GM23338 (cell line): Measurements from ENCODE around the gene CENPA. TPM values are rescaled to one million over a fixed set of nuclear protein-coding genes. Genes with fewer than 3 reads are reported as not detected.

Experiments
- ATAC-seq: fragments of 200-7000 bp; cut with Tn5 transposase; 3 replicates; pipeline ENCODE4 v1.9.1; 2020
- DNase-seq: peaks from one replicate; pipeline ENCODE4 v3.0.0-alpha.2; 2015; ENCODE audit warnings: low spot score
- H2AFZ ChIP-seq: fragments of 200-600 bp; sonication (generic); 2 replicates; pipeline ENCODE4 v1.8.0; 2016; ENCODE audit warnings: antibody characterized with exemption, mild to moderate bottlenecking, moderate library complexity
- H3F3A ChIP-seq: fragments of 200-600 bp; sonication (generic); replicated peaks from 2 replicates; pipeline ENCODE4 v1.8.0; 2017; ENCODE audit warnings: antibody characterized with exemption, mixed run types, low read depth
- H3K27ac ChIP-seq: fragments of 200-600 bp; sonication (generic); 2 replicates; pipeline ENCODE4 v1.6.1; 2016; ENCODE audit warnings: low read depth
- H3K27me3 ChIP-seq: fragments of 200-600 bp; sonication (generic); 2 replicates; pipeline ENCODE4 v1.8.0; 2016; ENCODE audit warnings: mild to moderate bottlenecking, mixed run types, moderate library complexity; ENCODE audit not compliant: insufficient read depth
- H3K36me3 ChIP-seq: fragments of 200-600 bp; sonication (generic); 2 replicates; pipeline ENCODE4 v1.8.0; 2016; ENCODE audit warnings: mild to moderate bottlenecking; ENCODE audit not compliant: insufficient read depth
- H3K4me1 ChIP-seq: fragments of 200-600 bp; sonication (generic); 2 replicates; pipeline ENCODE4 v1.8.0; 2016; ENCODE audit warnings: mild to moderate bottlenecking, moderate library complexity; ENCODE audit not compliant: insufficient read depth
- H3K4me2 ChIP-seq: fragments of 200-600 bp; sonication (generic); 2 replicates; pipeline ENCODE4 v1.7.1; 2017; ENCODE audit warnings: mixed run types
- H3K4me3 ChIP-seq: fragments of 200-600 bp; sonication (generic); 2 replicates; pipeline ENCODE4 v1.6.1; 2016; ENCODE audit warnings: mixed run types
- H3K79me2 ChIP-seq: fragments of 200-600 bp; sonication (generic); replicated peaks from 2 replicates; pipeline ENCODE4 v1.8.0; 2017; ENCODE audit warnings: mild to moderate bottlenecking; ENCODE audit not compliant: insufficient read depth
- H3K9me2 ChIP-seq: fragments of 200-600 bp; sonication (generic); 2 replicates; pipeline ENCODE4 v1.8.0; 2017; ENCODE audit not compliant: insufficient read depth
- H4K20me1 ChIP-seq: fragments of 200-600 bp; sonication (generic); replicated peaks from 2 replicates; pipeline ENCODE4 v1.8.0; 2017; ENCODE audit warnings: mild to moderate bottlenecking; ENCODE audit not compliant: insufficient read depth
- H3K27ac Mint-ChIP-seq: 2 replicates; pipeline ENCODE4 v1.8.0; 2020; ENCODE audit warnings: inconsistent platforms, mild to moderate bottlenecking, moderate library complexity, mixed read lengths
- H3K27me3 Mint-ChIP-seq: 3 replicates; pipeline ENCODE4 v1.8.0; 2022; ENCODE audit warnings: low read depth, mild to moderate bottlenecking, moderate library complexity, mixed read lengths, inconsistent platforms; ENCODE audit not compliant: insufficient read depth, poor library complexity
- H3K36me3 Mint-ChIP-seq: 3 replicates; pipeline ENCODE4 v1.8.0; 2021; ENCODE audit warnings: low read depth, mild to moderate bottlenecking, inconsistent platforms, moderate library complexity, mixed read lengths
- H3K4me1 Mint-ChIP-seq: 3 replicates; pipeline ENCODE4 v1.8.0; 2020; ENCODE audit warnings: mild to moderate bottlenecking, inconsistent platforms, mixed read lengths
- H3K4me3 Mint-ChIP-seq: 3 replicates; pipeline ENCODE4 v1.8.0; 2021; ENCODE audit warnings: moderate library complexity, mild to moderate bottlenecking, inconsistent platforms, mixed read lengths
- H3K9me3 Mint-ChIP-seq: 3 replicates; pipeline ENCODE4 v1.8.0; 2020; ENCODE audit warnings: moderate library complexity, mild to moderate bottlenecking, inconsistent platforms, mixed read lengths
- CREB1 ChIP-seq: fragments of 250-450 bp; sonication (Bioruptor Pico); IDR thresholded peaks from 2 replicates; pipeline ENCODE4 v1.5.0; 2020; ENCODE audit warnings: low read depth, mild to moderate bottlenecking, moderate library complexity
- EZH2 ChIP-seq: fragments of 200-600 bp; sonication (generic); IDR thresholded peaks from one replicate; pipeline ENCODE4 v1.8.0; 2017; ENCODE audit warnings: antibody characterized with exemption, mild to moderate bottlenecking, low read depth; ENCODE audit not compliant: unreplicated experiment
- EZH2phosphoT487 ChIP-seq: fragments of 200-600 bp; sonication (generic); IDR thresholded peaks from one replicate; pipeline ENCODE4 v1.8.1; 2018; ENCODE audit warnings: antibody characterized with exemption; ENCODE audit not compliant: unreplicated experiment
- JUNB ChIP-seq: IDR thresholded peaks from one replicate; pipeline ENCODE4 v1.6.1; 2016; ENCODE audit warnings: antibody characterized with exemption; ENCODE audit not compliant: unreplicated experiment
- NANOG ChIP-seq: IDR thresholded peaks from 2 replicates; pipeline ENCODE4 v1.6.1; 2016; ENCODE audit warnings: antibody characterized with exemption, borderline replicate concordance
- POLR2AphosphoS5 ChIP-seq: IDR thresholded peaks from 2 replicates; pipeline ENCODE4 v1.6.1; 2016; ENCODE audit warnings: antibody characterized with exemption, low read depth
- STAT1 ChIP-seq: IDR thresholded peaks from one replicate; pipeline ENCODE4 v1.6.1; 2016; ENCODE audit warnings: antibody characterized with exemption; ENCODE audit not compliant: unreplicated experiment
- ZNF114 ChIP-seq: fragments of 250-450 bp; sonication (Bioruptor Pico); IDR thresholded peaks from 2 replicates; pipeline ENCODE4 v1.5.0; 2020; ENCODE audit warnings: mild to moderate bottlenecking, moderate library complexity
- ZNF331 ChIP-seq: fragments of 250-450 bp; sonication (Bioruptor Pico); IDR thresholded peaks from 2 replicates; pipeline ENCODE4 v1.5.0; 2020; ENCODE audit warnings: low read depth, mild to moderate bottlenecking, moderate library complexity
- polyA plus RNA-seq: library from polyadenylated mRNA; unstranded; fragments of >200 nt; fragmentation: Nextera tagmentation; extraction: Ambion mirVana; gene quantifications from 2 replicates; pipeline ENCODE4 v1.2.1, GENCODE V29; 2016
- total RNA-seq: library from RNA; depleted of rRNA; stranded (reverse); fragments of >200 nt; shearing (Covaris generic); gene quantifications from 2 replicates; pipeline ENCODE4 v1.2.3, GENCODE V29; 2014
- TF ChIP-seq, protein P1 (sequence below), 2 experiments: fragments of 200-600 bp in 1 of 2; sonication (generic) in 1 of 2; conservative IDR thresholded peaks; 2 replicates each; pipeline versions ENCODE4 v1.5.1 to v1.6.1; 2016 to 2017; ENCODE audit warnings: antibody characterized with exemption in 2 of 2, low read depth in 2 of 2, mild to moderate bottlenecking in 2 of 2, moderate library complexity in 1 of 2
- TF ChIP-seq, protein P2 (sequence below): IDR thresholded peaks from 2 replicates; pipeline ENCODE4 v1.6.1; 2016; ENCODE audit warnings: antibody characterized with exemption

CENPA gene
- total and polyA plus RNA-seq, 2 experiments from 2014 or later = 16.8 to 24.2 TPM

- no peak overlapping the region for H3K4me2 ChIP-seq
- H3K27me3 Mint-ChIP-seq = peaks cover 8% of the 10 kb centered on the region
- no peaks in the 10 kb centered on the region for H4K20me1 ChIP-seq
- TF ChIP-seq CREB1 (no peak), JUNB (no peak)
- TF ChIP-seq, protein P1, sequence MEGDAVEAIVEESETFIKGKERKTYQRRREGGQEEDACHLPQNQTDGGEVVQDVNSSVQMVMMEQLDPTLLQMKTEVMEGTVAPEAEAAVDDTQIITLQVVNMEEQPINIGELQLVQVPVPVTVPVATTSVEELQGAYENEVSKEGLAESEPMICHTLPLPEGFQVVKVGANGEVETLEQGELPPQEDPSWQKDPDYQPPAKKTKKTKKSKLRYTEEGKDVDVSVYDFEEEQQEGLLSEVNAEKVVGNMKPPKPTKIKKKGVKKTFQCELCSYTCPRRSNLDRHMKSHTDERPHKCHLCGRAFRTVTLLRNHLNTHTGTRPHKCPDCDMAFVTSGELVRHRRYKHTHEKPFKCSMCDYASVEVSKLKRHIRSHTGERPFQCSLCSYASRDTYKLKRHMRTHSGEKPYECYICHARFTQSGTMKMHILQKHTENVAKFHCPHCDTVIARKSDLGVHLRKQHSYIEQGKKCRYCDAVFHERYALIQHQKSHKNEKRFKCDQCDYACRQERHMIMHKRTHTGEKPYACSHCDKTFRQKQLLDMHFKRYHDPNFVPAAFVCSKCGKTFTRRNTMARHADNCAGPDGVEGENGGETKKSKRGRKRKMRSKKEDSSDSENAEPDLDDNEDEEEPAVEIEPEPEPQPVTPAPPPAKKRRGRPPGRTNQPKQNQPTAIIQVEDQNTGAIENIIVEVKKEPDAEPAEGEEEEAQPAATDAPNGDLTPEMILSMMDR (conservative IDR thresholded peaks at IDR 0.05; ENCODE audit: low read depth in 2 of 2) = peak; percentile 97 to 98
- no peak overlapping the region for H3K27ac Mint-ChIP-seq
- H3K4me3 Mint-ChIP-seq = no peak overlapping the region
- no peaks in the 10 kb centered on the region for H3F3A ChIP-seq
- no peaks in the 10 kb centered on the region for H3K36me3 Mint-ChIP-seq
- H3K9me3 Mint-ChIP-seq = no peaks in the 10 kb centered on the region; the same call in 2 of the 3 replicates
- DNase-seq = peak; percentile 90
- no peaks in the 10 kb centered on the region for H3K9me2 ChIP-seq
- H3K4me3 ChIP-seq = no peak overlapping the region
- ATAC-seq = peak; percentile 88
- no peak overlapping the region for H3K27ac ChIP-seq
- no peaks in the 10 kb centered on the region for H3K36me3 ChIP-seq
- H3K27me3 ChIP-seq = peaks cover 19% of the 10 kb centered on the region
- peaks cover 15% of the 10 kb centered on the region for H3K4me1 ChIP-seq
- peaks cover 21% of the 10 kb centered on the region for H3K4me1 Mint-ChIP-seq
- no peaks in the 10 kb centered on the region for H3K79me2 ChIP-seq
- H2AFZ ChIP-seq = no peak overlapping the region
Observed at GRCh38 chr2:26745609-26746327, 40.1 kb upstream of the CENPA start.

DNA sequence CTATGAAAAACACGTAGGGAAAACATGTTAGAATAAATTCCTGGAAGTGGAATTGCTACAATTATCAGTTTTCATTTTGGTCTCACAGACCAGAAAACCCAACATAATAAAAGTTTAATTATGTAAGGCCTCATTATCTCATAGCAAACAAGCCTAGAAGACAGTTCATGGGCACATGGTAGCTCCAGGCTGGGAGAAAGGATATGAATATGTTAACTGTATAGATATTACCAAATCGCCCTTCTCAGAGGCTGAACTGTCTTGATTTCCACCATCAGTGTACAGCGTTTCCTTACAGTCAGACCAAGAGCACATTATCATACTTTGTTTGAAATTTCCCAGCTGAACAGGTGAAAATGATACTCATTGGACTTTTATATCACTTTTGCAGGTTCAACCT lies 38.9 kb upstream of the CENPA start:
- H3K79me2 ChIP-seq = no peaks in the 10 kb centered on the region
- H3K27me3 Mint-ChIP-seq = peaks cover 19% of the 10 kb centered on the region
- H3K27me3 ChIP-seq = peaks cover 30% of the 10 kb centered on the region
- H3K27ac ChIP-seq = no peak overlapping the region
- H3K4me2 ChIP-seq = no peak overlapping the region
- ATAC-seq = no peak
- DNase-seq = no peak
- H3K9me2 ChIP-seq = 0 out of 2 replicates have a peak, but pooled peaks cover 4% of the 10 kb centered on the region
- peaks cover 8% of the 10 kb centered on the region for H3F3A ChIP-seq
- H3K36me3 Mint-ChIP-seq = peaks cover 6% of the 10 kb centered on the region
- TF ChIP-seq STAT1 (no peak), NANOG (no peak), ZNF114 (CRISPR knock-in tag) (no peak), ZNF331 (no peak), JUNB (no peak), POLR2AphosphoS5 (no peak), EZH2phosphoT487 (no peak), CREB1 (no peak), EZH2 (no peak)
- TF ChIP-seq, protein P2, sequence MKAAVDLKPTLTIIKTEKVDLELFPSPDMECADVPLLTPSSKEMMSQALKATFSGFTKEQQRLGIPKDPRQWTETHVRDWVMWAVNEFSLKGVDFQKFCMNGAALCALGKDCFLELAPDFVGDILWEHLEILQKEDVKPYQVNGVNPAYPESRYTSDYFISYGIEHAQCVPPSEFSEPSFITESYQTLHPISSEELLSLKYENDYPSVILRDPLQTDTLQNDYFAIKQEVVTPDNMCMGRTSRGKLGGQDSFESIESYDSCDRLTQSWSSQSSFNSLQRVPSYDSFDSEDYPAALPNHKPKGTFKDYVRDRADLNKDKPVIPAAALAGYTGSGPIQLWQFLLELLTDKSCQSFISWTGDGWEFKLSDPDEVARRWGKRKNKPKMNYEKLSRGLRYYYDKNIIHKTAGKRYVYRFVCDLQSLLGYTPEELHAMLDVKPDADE = no peak
- TF ChIP-seq, protein P1 (conservative IDR thresholded peaks at IDR 0.05; ENCODE audit: low read depth in 2 of 2) = no peak
- no peak overlapping the region for H3K4me3 Mint-ChIP-seq
- H3K4me1 Mint-ChIP-seq = peaks cover 20% of the 10 kb centered on the region
- no peak overlapping the region for H2AFZ ChIP-seq
- no peaks in the 10 kb centered on the region for H4K20me1 ChIP-seq
- H3K4me1 ChIP-seq = peaks cover 20% of the 10 kb centered on the region
- H3K27ac Mint-ChIP-seq = no peak overlapping the region
- H3K9me3 Mint-ChIP-seq = peaks cover 8% of the 10 kb centered on the region
- no peak overlapping the region for H3K4me3 ChIP-seq
- H3K36me3 ChIP-seq = no peaks in the 10 kb centered on the region
